ENCODE data around the gene RNF220.

GRCh38 chr1:44485229-44485933 is 80.3 kb downstream of the RNF220 start:
- TF ChIP-seq POLR2AphosphoS5 (IDR thresholded peaks at IDR 0.05) (peak; percentile 39), CTCF (IDR thresholded peaks at IDR 0.05) (no peak), POLR2A (IDR thresholded peaks at IDR 0.05) (no peak), EP300 (IDR thresholded peaks at IDR 0.05) (no peak)
